Smooth muscle cell (in vitro differentiated cells): Measurements from ENCODE around the gene MEX3B. TPM values are rescaled to one million over a fixed set of nuclear protein-coding genes. Genes with fewer than 3 reads are reported as not detected.

Experiments used
- DNase-seq: peaks from one replicate; lab custom pipeline; 2025; ENCODE audit not compliant: unreplicated experiment; lab: John Stamatoyannopoulos, UW
- H2AFZ ChIP-seq: fragments of 200-600 bp; sonication (generic); 2 replicates; pipeline ENCODE4 v1.6.0; 2016; ENCODE audit warnings: antibody characterized with exemption, low read depth, mild to moderate bottlenecking
- H3F3A ChIP-seq: fragments of 200-600 bp; sonication (generic); 2 replicates; pipeline ENCODE4 v1.6.0; 2017; ENCODE audit warnings: antibody characterized with exemption, low read depth
- H3K27ac ChIP-seq: fragments of 200-600 bp; sonication (generic); 2 replicates; pipeline ENCODE4 v1.5.1; 2016; ENCODE audit warnings: low read depth, mild to moderate bottlenecking
- H3K27me3 ChIP-seq: fragments of 200-600 bp; sonication (generic); 2 replicates; pipeline ENCODE4 v1.6.1; 2016; ENCODE audit warnings: low read depth, mild to moderate bottlenecking
- H3K36me3 ChIP-seq: fragments of 200-600 bp; sonication (generic); 2 replicates; pipeline ENCODE4 v1.5.1; 2016; ENCODE audit warnings: low read depth
- H3K4me1 ChIP-seq: fragments of 200-600 bp; sonication (generic); 2 replicates; pipeline ENCODE4 v1.5.1; 2016; ENCODE audit warnings: low read depth
- H3K4me2 ChIP-seq: fragments of 200-600 bp; sonication (generic); 2 replicates; pipeline ENCODE4 v1.6.0; 2016; ENCODE audit warnings: mild to moderate bottlenecking
- H3K4me3 ChIP-seq: fragments of 200-600 bp; sonication (generic); 2 replicates; pipeline ENCODE4 v1.5.1; 2016; ENCODE audit warnings: mild to moderate bottlenecking
- H3K79me2 ChIP-seq: fragments of 200-600 bp; sonication (generic); 2 replicates; pipeline ENCODE4 v1.6.0; 2016; ENCODE audit warnings: low read depth, mild to moderate bottlenecking
- H3K9ac ChIP-seq: fragments of 200-600 bp; sonication (generic); 2 replicates; pipeline ENCODE4 v1.6.0; 2016; ENCODE audit warnings: low read depth
- H3K9me3 ChIP-seq: fragments of 200-600 bp; sonication (generic); replicated peaks from 2 replicates; pipeline ENCODE4 v1.5.1; 2016; ENCODE audit warnings: low read depth
- H4K20me1 ChIP-seq: fragments of 200-600 bp; sonication (generic); 2 replicates; pipeline ENCODE4 v1.6.0; 2016; ENCODE audit warnings: low read depth
- CTCF ChIP-seq: fragments of 200-600 bp; sonication (generic); IDR thresholded peaks from 2 replicates; pipeline ENCODE4 v1.5.1; 2017; ENCODE audit warnings: borderline replicate concordance, mild to moderate bottlenecking, antibody characterized with exemption; ENCODE audit not compliant: insufficient read depth, poor library complexity, severe bottlenecking
- WGBS: methylation state at CpG from one replicate; pipeline ENCODE4 v1.1.7; 2016; ENCODE audit warnings: low lambda C conversion rate; 5-methylcytosine and 5-hydroxymethylcytosine counted together
- polyA plus RNA-seq: library from polyadenylated mRNA; unstranded; fragments of >200 nt; fragmentation: Nextera tagmentation; extraction: Ambion mirVana; gene quantifications from 2 replicates; pipeline ENCODE4 v1.2.1, GENCODE V29; 2016
- total RNA-seq: library from RNA; depleted of rRNA; stranded (reverse); fragments of >200 nt; gene quantifications from 2 replicates; pipeline ENCODE4 v1.2.3, GENCODE V29; 2014

The MEX3B gene
- total and polyA plus RNA-seq, 2 experiments from 2014 or later = 7.5 to 13.7 TPM

DNA sequence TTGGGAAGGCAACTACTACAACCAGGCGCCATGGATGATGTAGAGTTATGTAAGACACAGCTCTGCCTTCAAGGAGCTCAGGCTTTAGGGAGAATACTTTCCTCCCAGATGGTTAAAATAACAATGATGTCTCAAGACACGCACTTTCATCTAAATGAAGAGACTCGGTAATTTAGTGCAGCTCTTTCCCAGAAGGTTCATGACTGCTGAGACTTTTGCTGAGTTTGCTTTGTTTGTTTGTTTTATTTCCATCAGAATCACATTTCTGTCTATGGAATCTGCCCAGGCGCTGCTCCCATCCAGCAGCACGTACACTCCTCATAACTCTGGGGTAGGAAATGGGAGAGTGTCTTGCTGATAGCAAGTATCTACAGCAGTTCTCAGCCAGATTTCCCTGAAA is 33.9 kb upstream of the MEX3B start:
- H4K20me1 ChIP-seq = no peaks in the 10 kb centered on the region
- no peak overlapping the region for H3K9ac ChIP-seq
- H3F3A ChIP-seq = no peaks in the 10 kb centered on the region
- 58% methylated on average over 5 of the region's 5 CpGs for WGBS
- H3K4me2 ChIP-seq = no peak overlapping the region
- no peak overlapping the region for H3K27ac ChIP-seq
- H2AFZ ChIP-seq = no peak overlapping the region
- DNase-seq = no peak
- H3K4me3 ChIP-seq = no peak overlapping the region
- H3K36me3 ChIP-seq = no peaks in the 10 kb centered on the region
- H3K79me2 ChIP-seq = no peaks in the 10 kb centered on the region
- no peaks in the 10 kb centered on the region for H3K4me1 ChIP-seq
- H3K9me3 ChIP-seq = no peaks in the 10 kb centered on the region
- TF ChIP-seq CTCF = no peak
- H3K27me3 ChIP-seq = no peaks in the 10 kb centered on the region

GRCh38 chr15:82074610-82075009 is 28.8 kb upstream of the MEX3B start:
- H3K9me3 ChIP-seq = no peaks in the 10 kb centered on the region
- TF ChIP-seq CTCF = no peak
- no peak overlapping the region for H3K27ac ChIP-seq
- no peaks in the 10 kb centered on the region for H4K20me1 ChIP-seq
- H2AFZ ChIP-seq = no peak overlapping the region
- no peaks in the 10 kb centered on the region for H3F3A ChIP-seq
- peaks cover 8% of the 10 kb centered on the region for H3K27me3 ChIP-seq
- no peak overlapping the region for H3K9ac ChIP-seq
- H3K4me2 ChIP-seq = no peak overlapping the region
- no peak overlapping the region for H3K4me3 ChIP-seq
- H3K36me3 ChIP-seq = no peaks in the 10 kb centered on the region
- no peaks in the 10 kb centered on the region for H3K79me2 ChIP-seq
- 93% methylated on average over 1 of the region's 1 CpG for WGBS
- DNase-seq = no peak
- no peaks in the 10 kb centered on the region for H3K4me1 ChIP-seq

- DNase-seq = no peak
- no peak for TF ChIP-seq CTCF
- WGBS = 86% methylated on average over 5 of the region's 5 CpGs
- Histone ChIP-seq H3K27me3 (peaks cover 8% of the 10 kb centered on the region), H3K27ac (no peak overlapping the region), H3K79me2 (no peaks in the 10 kb centered on the region), H3K9me3 (no peaks in the 10 kb centered on the region), H3F3A (no peaks in the 10 kb centered on the region), H3K36me3 (no peaks in the 10 kb centered on the region), H3K4me2 (no peak overlapping the region), H3K9ac (no peak overlapping the region), H2AFZ (no peak overlapping the region), H3K4me1 (no peaks in the 10 kb centered on the region), H4K20me1 (no peaks in the 10 kb centered on the region), H3K4me3 (no peak overlapping the region)
Observed at GRCh38 chr15:82072926-82073537, 27.2 kb upstream of the MEX3B start.

DNA sequence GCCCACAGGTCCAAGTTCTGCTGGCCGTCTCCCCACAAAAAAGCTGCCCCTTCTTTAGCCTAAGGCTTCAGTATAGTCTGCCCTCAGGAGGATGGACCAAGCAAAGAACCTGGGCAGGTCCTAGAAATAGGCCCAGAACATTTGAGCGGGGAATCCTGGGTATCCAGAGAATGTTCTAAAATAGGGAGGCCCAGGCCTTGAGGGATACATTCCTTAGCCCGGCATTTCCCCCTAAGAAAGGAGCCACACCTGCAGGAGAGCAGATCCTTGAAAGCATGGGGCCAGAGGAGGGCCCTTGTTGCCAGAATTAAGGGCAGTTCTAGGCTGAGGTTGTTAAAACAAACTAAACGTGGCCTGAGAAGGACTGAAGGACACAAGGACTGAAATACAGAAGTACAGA is 20.6 kb upstream of the MEX3B start:
- DNase-seq = no peak
- H3K79me2 ChIP-seq = no peaks in the 10 kb centered on the region
- no peaks in the 10 kb centered on the region for H3K36me3 ChIP-seq
- no peaks in the 10 kb centered on the region for H4K20me1 ChIP-seq
- no peak overlapping the region for H3K4me2 ChIP-seq
- H3F3A ChIP-seq = no peaks in the 10 kb centered on the region
- no peak for TF ChIP-seq CTCF
- no peaks in the 10 kb centered on the region for H3K9me3 ChIP-seq
- no peaks in the 10 kb centered on the region for H3K4me1 ChIP-seq
- no peak overlapping the region for H3K9ac ChIP-seq
- no peak overlapping the region for H3K4me3 ChIP-seq
- H2AFZ ChIP-seq = no peak overlapping the region
- WGBS = 86% methylated on average over 4 of the region's 4 CpGs
- H3K27me3 ChIP-seq = peaks cover 36% of the 10 kb centered on the region
- H3K27ac ChIP-seq = no peak overlapping the region
